ENCODE measurements around the gene GALNTL6.

Gene GALNTL6

DNA sequence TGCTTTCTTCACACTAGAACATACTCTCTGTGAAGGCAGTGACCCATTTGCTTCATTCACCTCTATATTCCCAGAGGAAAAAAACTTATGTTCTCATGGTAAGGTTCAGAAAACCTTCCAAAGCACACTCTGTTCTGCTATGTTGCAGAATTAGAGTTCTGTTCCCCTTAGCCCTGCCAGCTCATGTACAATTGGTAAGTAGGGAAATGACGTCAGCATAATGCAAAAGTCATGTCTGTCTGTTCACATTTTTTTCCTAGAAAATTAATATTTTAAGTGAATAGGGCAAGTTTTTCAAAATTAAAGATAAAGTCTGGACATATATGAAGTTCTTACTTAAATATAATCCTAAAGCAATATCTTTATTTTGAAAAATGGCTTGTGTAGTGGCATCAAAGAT lies 443.6 kb downstream of the GALNTL6 start:
- no peak for DNase-seq (ENCODE audit: low read depth in 1 of 2, low spot score in 1 of 2)
- no peak overlapping the region for H3K4me3 ChIP-seq (replicated peaks; ENCODE audit: insufficient read depth, low read length)

DNA sequence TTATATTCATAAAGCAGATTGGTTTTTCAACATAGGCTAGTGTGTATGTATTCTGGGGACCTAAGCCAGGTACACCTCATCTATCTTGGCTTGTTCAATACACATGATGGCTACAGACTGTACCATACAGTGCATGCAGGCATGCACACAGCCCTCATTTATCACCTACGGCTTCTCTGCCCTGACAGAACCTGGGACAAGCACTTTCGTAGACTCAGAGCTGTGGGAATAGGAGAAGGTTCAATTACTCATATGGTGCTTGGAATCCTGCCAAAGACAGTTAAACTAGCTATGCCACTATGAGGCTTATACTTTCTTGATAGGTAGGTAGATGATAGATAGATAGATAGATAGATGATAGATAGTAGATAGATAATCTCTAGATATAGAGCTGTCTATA lies 457.2 kb downstream of the GALNTL6 start:
- no peak for TF ChIP-seq GABPA (IDR thresholded peaks at IDR 0.05; ENCODE audit: low read depth)
- H3K27me3 ChIP-seq (ENCODE audit: insufficient read depth, poor library complexity, severe bottlenecking): no peaks in the 10 kb centered on the region
- H3K27ac ChIP-seq (replicated peaks): no peak overlapping the region
- no peak overlapping the region for H3K4me3 ChIP-seq (replicated peaks; ENCODE audit: insufficient read depth, low read length)
- DNase-seq (ENCODE audit: low read depth in 1 of 2, low spot score in 1 of 2): no peak

More for the DNA sequence above, 443.6 kb downstream of the GALNTL6 start:
- Histone ChIP-seq H3K27me3 (ENCODE audit: insufficient read depth, poor library complexity, severe bottlenecking) (no peaks in the 10 kb centered on the region), H3K27ac (replicated peaks) (no peak overlapping the region)
- no peak for TF ChIP-seq SPI1 (IDR thresholded peaks at IDR 0.05; ENCODE audit: borderline replicate concordance, low read depth)
- TF ChIP-seq, protein P1, sequence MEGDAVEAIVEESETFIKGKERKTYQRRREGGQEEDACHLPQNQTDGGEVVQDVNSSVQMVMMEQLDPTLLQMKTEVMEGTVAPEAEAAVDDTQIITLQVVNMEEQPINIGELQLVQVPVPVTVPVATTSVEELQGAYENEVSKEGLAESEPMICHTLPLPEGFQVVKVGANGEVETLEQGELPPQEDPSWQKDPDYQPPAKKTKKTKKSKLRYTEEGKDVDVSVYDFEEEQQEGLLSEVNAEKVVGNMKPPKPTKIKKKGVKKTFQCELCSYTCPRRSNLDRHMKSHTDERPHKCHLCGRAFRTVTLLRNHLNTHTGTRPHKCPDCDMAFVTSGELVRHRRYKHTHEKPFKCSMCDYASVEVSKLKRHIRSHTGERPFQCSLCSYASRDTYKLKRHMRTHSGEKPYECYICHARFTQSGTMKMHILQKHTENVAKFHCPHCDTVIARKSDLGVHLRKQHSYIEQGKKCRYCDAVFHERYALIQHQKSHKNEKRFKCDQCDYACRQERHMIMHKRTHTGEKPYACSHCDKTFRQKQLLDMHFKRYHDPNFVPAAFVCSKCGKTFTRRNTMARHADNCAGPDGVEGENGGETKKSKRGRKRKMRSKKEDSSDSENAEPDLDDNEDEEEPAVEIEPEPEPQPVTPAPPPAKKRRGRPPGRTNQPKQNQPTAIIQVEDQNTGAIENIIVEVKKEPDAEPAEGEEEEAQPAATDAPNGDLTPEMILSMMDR (IDR thresholded peaks at IDR 0.05; ENCODE audit: insufficient read depth, low read length): no peak
- TF ChIP-seq, protein P2, sequence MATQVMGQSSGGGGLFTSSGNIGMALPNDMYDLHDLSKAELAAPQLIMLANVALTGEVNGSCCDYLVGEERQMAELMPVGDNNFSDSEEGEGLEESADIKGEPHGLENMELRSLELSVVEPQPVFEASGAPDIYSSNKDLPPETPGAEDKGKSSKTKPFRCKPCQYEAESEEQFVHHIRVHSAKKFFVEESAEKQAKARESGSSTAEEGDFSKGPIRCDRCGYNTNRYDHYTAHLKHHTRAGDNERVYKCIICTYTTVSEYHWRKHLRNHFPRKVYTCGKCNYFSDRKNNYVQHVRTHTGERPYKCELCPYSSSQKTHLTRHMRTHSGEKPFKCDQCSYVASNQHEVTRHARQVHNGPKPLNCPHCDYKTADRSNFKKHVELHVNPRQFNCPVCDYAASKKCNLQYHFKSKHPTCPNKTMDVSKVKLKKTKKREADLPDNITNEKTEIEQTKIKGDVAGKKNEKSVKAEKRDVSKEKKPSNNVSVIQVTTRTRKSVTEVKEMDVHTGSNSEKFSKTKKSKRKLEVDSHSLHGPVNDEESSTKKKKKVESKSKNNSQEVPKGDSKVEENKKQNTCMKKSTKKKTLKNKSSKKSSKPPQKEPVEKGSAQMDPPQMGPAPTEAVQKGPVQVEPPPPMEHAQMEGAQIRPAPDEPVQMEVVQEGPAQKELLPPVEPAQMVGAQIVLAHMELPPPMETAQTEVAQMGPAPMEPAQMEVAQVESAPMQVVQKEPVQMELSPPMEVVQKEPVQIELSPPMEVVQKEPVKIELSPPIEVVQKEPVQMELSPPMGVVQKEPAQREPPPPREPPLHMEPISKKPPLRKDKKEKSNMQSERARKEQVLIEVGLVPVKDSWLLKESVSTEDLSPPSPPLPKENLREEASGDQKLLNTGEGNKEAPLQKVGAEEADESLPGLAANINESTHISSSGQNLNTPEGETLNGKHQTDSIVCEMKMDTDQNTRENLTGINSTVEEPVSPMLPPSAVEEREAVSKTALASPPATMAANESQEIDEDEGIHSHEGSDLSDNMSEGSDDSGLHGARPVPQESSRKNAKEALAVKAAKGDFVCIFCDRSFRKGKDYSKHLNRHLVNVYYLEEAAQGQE (IDR thresholded peaks at IDR 0.05; ENCODE audit: insufficient replicate concordance, low read depth): no peak
- no peak for TF ChIP-seq GABPA (IDR thresholded peaks at IDR 0.05; ENCODE audit: low read depth)
- TF ChIP-seq POLR2AphosphoS5 (IDR thresholded peaks at IDR 0.05; ENCODE audit: low read depth): no peak

DNA sequence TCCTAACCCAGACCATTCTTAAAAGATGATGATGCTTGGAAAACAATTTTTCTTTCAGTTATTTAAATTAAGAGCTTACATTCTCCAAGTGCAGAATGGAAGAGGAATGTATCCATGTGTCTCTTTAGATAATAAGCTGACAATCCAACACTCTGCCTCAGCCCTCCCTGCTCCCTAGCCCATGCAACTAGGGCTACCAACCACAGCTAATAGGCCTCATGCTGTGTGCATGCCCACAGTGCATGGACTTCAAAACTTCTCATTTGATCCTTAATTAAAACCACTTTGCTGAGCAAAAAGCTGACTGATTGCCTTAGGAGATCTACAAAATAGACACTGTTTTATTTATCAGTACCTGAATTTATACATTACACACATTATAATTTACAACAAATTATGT lies 473.9 kb downstream of the GALNTL6 start:
- Histone ChIP-seq H3K4me3 (replicated peaks; ENCODE audit: insufficient read depth, low read length) (no peak overlapping the region), H3K27me3 (ENCODE audit: insufficient read depth, poor library complexity, severe bottlenecking) (no peaks in the 10 kb centered on the region), H3K27ac (replicated peaks) (no peak overlapping the region)
- TF ChIP-seq, protein P2 (IDR thresholded peaks at IDR 0.05; ENCODE audit: insufficient replicate concordance, low read depth): no peak
- TF ChIP-seq SPI1 (IDR thresholded peaks at IDR 0.05; ENCODE audit: borderline replicate concordance, low read depth) (no peak), POLR2AphosphoS5 (IDR thresholded peaks at IDR 0.05; ENCODE audit: low read depth) (no peak), GABPA (IDR thresholded peaks at IDR 0.05; ENCODE audit: low read depth) (no peak)
- TF ChIP-seq, protein P1 (IDR thresholded peaks at IDR 0.05; ENCODE audit: insufficient read depth, low read length): no peak
- no peak for DNase-seq (ENCODE audit: low read depth in 1 of 2, low spot score in 1 of 2)

DNA sequence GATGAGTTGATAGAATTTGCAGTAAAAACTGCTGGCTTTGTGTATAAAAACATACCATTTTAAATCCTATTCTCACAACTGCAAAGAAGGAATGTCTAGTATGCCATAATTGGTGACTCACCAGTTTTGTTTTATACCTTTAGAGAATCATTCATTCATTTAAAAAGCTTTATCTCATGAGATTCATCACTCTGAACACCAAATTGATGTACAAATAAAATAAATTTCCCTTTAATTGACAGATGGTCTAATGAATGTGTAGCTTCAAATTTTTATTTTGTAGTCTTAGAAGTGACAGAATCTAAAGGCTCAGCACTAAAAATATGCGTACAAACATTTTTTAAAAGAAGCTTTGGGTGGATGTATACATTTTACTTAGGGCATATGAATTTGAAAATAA lies 492.5 kb downstream of the GALNTL6 start:
- no peak for DNase-seq (ENCODE audit: low read depth in 1 of 2, low spot score in 1 of 2)
- Histone ChIP-seq H3K27me3 (ENCODE audit: insufficient read depth, poor library complexity, severe bottlenecking) (no peaks in the 10 kb centered on the region), H3K4me3 (replicated peaks; ENCODE audit: insufficient read depth, low read length) (no peak overlapping the region), H3K27ac (replicated peaks) (no peak overlapping the region)
- no peak for TF ChIP-seq POLR2AphosphoS5 (IDR thresholded peaks at IDR 0.05; ENCODE audit: low read depth)
- TF ChIP-seq, protein P2 (IDR thresholded peaks at IDR 0.05; ENCODE audit: insufficient replicate concordance, low read depth): no peak
- TF ChIP-seq, protein P1 (IDR thresholded peaks at IDR 0.05; ENCODE audit: insufficient read depth, low read length): no peak
- TF ChIP-seq SPI1 (IDR thresholded peaks at IDR 0.05; ENCODE audit: borderline replicate concordance, low read depth): no peak
- no peak for TF ChIP-seq GABPA (IDR thresholded peaks at IDR 0.05; ENCODE audit: low read depth)

Data from HL-60 (cell line).